HG03097 (cell line): ENCODE data around the gene PARD3.
"Not testable (repeated sequence)": the region's sequence is repeated elsewhere in the genome, so short reads cannot be mapped to it uniquely, and the experiment has no call there.

Experiments used
- ATAC-seq: cut with Tn5 transposase; IDR thresholded peaks from one replicate; pipeline ENCODE4 v1.9.1; 2021; ENCODE audit not compliant: unreplicated experiment, low FRiP score

The PARD3 gene

DNA sequence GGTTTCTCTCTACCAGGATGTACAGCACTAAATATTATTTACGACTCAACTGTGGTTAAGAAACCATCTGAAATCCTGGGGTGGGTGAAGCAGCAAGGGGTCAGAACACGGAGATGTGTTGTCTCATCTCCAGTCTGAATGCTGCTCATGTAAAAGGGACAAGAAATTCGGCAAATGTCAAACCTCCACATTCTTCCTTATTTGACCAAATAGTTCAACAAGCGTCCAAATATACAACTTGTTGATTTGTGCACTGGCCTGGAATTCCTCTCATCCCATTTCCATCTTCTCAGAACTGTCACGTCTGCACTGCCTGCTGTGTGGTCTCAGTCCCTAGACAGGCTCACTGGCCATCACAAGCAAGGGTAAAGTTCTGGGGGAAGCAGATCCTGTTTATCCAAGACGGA is 520.0 kb downstream of the PARD3 start:
- ATAC-seq = no peak

- no peak for ATAC-seq
Observed at GRCh38 chr10:34294137-34294536, 521.0 kb downstream of the PARD3 start.

GRCh38 chr10:34292675-34293074 is 522.4 kb downstream of the PARD3 start:
- ATAC-seq = no peak

DNA sequence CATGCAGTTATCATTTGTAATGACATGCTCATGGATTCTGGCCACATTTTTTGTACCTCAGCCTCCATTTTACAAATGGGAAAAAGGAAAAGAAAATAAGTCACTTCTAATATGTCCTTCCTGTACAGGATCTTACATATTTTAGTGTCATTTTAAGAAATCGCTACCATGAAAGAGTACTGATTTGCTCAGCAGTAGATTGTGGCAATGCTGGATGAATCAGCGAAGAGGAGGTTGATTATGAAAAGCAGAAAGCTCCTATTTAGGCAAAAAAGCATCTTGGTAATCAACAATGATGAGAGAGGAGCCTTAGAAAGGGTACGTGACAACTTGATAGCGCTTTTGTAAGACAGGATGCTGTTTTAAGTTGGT is 522.9 kb downstream of the PARD3 start:
- no peak for ATAC-seq

- ATAC-seq = peak; percentile 81
Observed at GRCh38 chr10:34291466-34292193, 523.5 kb downstream of the PARD3 start.

DNA sequence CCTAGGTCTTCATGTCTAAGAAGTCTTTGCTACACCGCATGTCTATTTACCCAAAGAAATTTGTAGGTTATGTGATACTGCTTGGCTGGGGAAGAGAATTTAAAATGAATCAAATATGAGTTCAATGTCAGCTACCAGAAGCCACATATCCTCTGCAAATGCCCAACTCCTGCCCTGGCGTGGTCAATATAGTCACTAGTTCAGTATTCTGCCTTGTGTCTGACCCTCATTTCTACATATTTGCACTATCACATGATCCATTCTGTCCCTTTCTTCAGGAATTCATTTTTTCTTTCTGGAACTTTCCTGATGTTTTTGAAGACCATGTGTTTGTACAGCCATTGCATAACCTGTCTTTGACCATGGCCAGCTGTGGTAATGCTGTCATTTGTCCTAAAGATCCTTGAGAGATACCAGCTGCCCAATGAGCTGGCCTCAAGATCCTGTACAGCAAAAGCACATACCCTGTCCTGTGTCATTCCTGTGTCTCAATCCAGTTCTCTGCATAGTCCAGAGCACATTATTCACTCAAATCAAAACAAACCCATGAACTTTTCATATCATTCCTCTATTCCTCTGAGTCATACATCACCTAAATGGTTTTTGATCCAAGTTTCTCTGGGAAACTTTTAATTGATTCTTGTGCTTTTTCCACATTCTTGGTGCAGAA is 524.5 kb downstream of the PARD3 start:
- ATAC-seq = no peak

DNA sequence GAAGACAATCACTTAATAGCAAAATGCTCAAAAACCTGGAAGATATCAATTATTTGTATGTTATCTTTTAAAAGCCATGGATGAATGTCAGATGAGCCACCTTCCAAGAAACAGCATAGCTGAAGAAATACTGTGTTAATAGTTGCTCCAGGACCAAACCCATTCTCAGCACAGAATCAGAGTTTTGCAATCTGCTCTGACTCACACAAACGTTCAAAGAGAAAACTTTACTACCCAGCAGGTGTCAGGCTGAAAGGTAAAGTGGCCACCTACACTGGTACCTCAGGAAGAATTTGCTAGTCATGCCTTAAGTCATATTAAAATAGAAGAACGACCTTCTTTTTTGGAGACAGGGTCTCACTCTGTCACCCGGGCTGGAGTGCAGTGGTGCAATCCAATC is 526.5 kb downstream of the PARD3 start:
- no peak for ATAC-seq

DNA sequence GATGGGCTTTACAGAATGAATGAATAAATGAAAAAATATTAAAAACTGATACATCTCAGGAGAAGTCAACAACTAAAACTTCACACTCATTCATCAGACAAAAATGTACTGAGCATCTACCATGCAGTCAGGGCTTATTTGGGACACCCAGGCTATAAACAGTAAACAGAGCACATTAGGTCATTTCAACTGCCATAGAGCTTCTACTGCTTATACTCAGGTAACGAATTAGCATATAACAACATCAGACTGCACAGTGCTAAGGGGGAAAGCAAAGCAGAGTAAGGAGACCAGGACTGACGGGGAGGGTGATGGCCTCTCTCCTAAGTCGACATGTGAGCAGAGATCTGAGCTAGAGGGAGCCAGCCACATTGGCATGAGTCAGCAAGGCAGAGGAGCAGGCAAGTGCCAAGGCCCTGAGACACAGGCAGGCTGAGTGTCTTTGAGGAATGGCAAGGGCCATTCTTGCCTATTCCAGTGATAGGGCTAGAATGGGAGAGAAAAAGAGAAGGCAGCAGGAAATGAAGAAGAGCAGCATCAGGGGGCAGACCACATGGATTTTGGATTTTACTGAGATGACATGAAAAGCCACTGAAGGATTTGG is 528.9 kb downstream of the PARD3 start:
- ATAC-seq = no peak

DNA sequence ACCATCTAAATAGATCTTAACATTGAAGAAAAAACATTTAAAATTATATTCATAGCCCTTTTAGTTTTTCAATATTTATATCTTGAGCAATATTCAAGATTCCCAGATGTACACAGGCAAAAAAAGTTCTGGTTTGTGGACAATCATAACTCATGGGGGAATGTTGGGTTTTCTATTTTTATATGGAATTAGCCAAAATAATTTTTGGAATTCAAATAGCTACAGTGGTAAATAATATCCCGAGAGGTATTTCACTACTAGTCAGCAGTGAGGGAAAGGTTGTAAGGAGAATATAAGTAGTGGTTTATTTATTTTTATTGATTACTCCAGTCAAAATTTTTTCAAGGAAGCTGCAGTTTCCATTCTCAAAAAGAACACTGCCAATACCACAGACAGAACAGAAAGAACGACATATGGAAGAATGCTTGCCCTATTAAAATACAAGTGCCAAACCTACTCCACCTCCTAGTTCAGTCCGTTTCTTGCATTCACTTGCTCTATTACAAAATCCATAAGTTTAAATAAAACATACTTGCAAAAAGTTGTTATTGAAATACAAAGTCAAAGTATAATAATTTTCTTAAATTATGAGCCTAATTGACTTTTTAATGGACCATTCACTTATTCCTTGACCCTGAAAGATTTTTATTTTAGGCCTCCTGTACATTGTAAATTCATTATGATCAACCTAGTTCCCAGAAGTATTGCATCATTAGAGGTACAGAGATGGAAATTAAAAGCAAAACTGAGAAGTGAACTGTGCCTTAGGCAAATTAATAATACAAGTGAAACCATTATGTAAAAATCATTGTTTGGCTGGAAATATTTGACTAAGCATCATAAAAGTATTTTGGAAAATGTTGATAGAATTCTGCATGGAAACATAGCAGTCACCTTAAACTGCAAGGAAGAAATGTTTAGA is 533.2 kb downstream of the PARD3 start:
- no peak for ATAC-seq

- no peak for ATAC-seq
Observed at GRCh38 chr10:34280599-34281374, 534.3 kb downstream of the PARD3 start.

- no peak for ATAC-seq
Observed at GRCh38 chr10:34275626-34276130, 539.4 kb downstream of the PARD3 start.

- ATAC-seq = no peak
Observed at GRCh38 chr10:34274906-34275305, 540.2 kb downstream of the PARD3 start.

- ATAC-seq = no peak
Observed at GRCh38 chr10:34273340-34273739, 541.8 kb downstream of the PARD3 start.

DNA sequence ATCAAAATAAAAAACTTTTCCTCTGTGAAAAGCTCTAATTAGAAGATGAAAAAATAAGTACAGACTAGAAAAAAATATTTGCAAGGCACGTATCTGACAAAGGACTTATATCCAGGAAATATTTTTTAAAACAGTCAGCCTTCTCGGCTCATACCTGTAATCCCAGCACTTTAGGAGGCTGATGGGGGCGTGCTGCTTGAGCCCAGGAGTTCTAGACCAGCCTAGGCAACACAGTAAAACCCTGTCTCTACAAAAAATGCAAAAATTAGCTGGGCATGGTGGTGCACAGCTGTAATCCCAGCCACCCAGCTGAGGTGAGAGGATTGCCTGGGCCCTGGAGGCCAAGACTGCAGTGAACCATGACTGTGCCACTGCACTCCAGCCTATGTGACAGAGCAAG is 542.8 kb downstream of the PARD3 start:
- no peak for ATAC-seq

DNA sequence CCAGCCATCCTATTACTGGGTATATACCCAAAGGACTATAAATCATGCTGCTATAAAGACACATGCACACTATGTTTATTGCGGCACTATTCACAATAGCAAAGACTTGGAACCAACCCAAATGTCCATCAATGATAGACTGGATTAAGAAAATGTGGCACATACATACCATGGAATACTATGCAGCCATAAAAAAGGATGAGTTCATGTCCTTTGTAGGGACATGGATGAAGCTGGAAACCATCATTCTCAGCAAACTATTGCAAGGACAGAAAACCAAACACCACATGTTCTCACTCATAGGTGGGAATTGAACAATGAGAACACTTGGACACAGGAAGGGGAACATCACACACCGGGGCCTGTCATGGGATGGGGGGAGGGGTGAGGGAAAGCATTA is 546.7 kb downstream of the PARD3 start:
- not testable (repeated sequence) for ATAC-seq

GRCh38 chr10:34262985-34263384 is 552.1 kb downstream of the PARD3 start:
- ATAC-seq = no peak

- ATAC-seq = no peak
Observed at GRCh38 chr10:34260904-34261303, 554.2 kb downstream of the PARD3 start.

DNA sequence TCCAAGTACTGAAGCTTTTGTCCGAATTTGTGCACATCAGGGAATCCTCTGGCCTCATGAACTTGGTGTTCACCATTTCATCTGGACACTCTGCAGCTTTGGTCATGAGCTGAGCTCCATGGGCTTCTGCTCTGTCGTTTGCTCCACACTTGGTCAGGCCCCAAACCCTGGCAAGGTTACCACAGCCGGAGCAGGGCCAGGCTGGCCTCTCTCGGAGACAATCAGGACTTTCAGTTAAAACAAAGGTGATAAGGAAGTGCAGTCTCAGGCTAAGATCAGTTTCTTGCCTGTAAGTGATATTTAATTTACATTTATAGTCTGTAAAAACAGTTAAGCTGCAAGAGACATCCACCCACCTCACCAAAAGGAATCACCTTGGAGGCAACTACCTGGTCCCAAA is 558.9 kb downstream of the PARD3 start:
- ATAC-seq = no peak

DNA sequence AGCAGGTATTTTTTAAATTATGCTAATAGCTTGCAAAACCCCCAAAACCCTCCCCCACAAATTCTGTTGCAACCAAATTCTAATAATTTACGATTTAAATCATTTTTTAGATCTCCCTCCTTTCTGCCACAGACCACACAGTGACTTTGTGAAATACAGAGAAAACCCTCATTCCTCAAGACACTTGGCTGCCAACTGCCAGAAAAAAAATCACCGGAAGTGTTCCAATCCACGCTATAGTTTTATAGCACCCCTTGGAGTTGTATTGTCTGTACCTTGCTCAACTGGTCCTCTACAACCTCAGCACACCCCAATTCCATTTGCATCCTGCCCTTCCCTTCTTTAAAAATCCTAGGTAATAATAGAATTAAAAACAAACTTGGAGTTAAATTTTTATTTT is 560.1 kb downstream of the PARD3 start:
- ATAC-seq = no peak

- ATAC-seq = peak; percentile 86
Observed at GRCh38 chr10:34254596-34254995, 560.5 kb downstream of the PARD3 start.
